DND-41 (cell line): ENCODE data around the gene SLC22A1.
"Not testable (repeated sequence)": the region's sequence is repeated elsewhere in the genome, so short reads cannot be mapped to it uniquely, and the experiment has no call there.

Experiments
- ATAC-seq: fragments of 200-7000 bp; cut with Tn5 transposase; 3 replicates; pipeline ENCODE4 v1.9.1; 2021; ENCODE audit warnings: low read depth; ENCODE audit not compliant: insufficient read depth
- DNase-seq: peaks from one replicate; pipeline ENCODE4 v3.0.0-alpha.2; 2020
- H2AFZ ChIP-seq: 2 replicates; pipeline ENCODE4 v1.6.0; 2012; ENCODE audit warnings: low read depth, low read length
- H3K27ac ChIP-seq: 2 replicates; pipeline ENCODE4 v1.5.1; 2012; ENCODE audit warnings: low read length, inconsistent platforms
- H3K27me3 ChIP-seq: fragments of 200-600 bp; sonication (generic); 2 replicates; pipeline ENCODE4 v1.6.0; 2012; ENCODE audit warnings: low read length, mild to moderate bottlenecking, inconsistent platforms; ENCODE audit not compliant: insufficient read depth, poor library complexity
- H3K36me3 ChIP-seq: 2 replicates; pipeline ENCODE4 v1.5.1; 2012; ENCODE audit warnings: low read length, inconsistent platforms; ENCODE audit not compliant: insufficient read depth
- H3K4me1 ChIP-seq: 2 replicates; pipeline ENCODE4 v1.5.1; 2012; ENCODE audit warnings: mild to moderate bottlenecking, low read length; ENCODE audit not compliant: insufficient read depth
- H3K4me2 ChIP-seq: 2 replicates; pipeline ENCODE4 v1.6.0; 2012; ENCODE audit warnings: mild to moderate bottlenecking, moderate library complexity, low read length, inconsistent platforms; ENCODE audit not compliant: insufficient read depth
- H3K4me3 ChIP-seq, 2 experiments: fragments of 200-600 bp in 1 of 2; shearing (Covaris generic) in 1 of 2; 2 replicates each; pipeline ENCODE4 v1.5.1; 2012 to 2016; ENCODE audit warnings: inconsistent platforms in 2 of 2, low read length in 2 of 2, mild to moderate bottlenecking in 2 of 2, low read depth in 1 of 2, moderate library complexity in 1 of 2
- H3K79me2 ChIP-seq: 2 replicates; pipeline ENCODE4 v1.6.0; 2012; ENCODE audit warnings: low read length, inconsistent platforms; ENCODE audit not compliant: insufficient read depth
- H3K9ac ChIP-seq: 2 replicates; pipeline ENCODE4 v1.6.0; 2012; ENCODE audit warnings: low read depth, mild to moderate bottlenecking, inconsistent platforms, low read length, moderate library complexity
- H3K9me3 ChIP-seq: 2 replicates; pipeline ENCODE4 v1.5.1; 2012; ENCODE audit warnings: low read length, moderate library complexity, mild to moderate bottlenecking, inconsistent platforms; ENCODE audit not compliant: insufficient read depth, severe bottlenecking
- H4K20me1 ChIP-seq: 2 replicates; pipeline ENCODE4 v1.6.0; 2012; ENCODE audit warnings: low read length; ENCODE audit not compliant: insufficient read depth
- CTCF ChIP-seq: IDR thresholded peaks from 2 replicates; pipeline ENCODE4 v1.5.1; 2012; ENCODE audit warnings: borderline replicate concordance, low read length, moderate library complexity, mild to moderate bottlenecking; ENCODE audit not compliant: poor library complexity, severe bottlenecking; ENCODE audit errors: extremely low read depth
- EZH2 ChIP-seq: IDR thresholded peaks from 3 replicates; pipeline ENCODE4 v1.6.1; 2012; ENCODE audit warnings: borderline replicate concordance, low read depth, mild to moderate bottlenecking, moderate library complexity, low read length, inconsistent platforms; ENCODE audit not compliant: severe bottlenecking

SLC22A1 gene

DNA sequence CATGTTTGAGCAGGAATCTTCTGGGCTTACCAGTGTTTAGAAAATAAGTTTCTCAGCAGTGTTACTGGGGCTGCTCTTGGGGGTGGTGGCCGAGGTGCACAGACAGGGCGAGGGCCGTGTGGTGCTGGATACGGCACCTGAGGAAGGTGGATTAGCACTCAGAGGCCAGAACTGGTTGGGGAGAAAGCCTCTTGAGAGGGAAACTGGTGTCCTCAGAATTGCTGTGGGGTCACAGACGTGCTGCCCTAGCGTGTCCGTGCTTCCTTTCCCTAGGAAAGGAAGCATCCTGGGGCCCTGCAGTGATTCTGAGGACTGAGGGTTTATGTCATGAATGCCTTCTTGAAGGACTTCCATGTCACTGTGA, 32.1 kb upstream of the SLC22A1 start:
- no peak overlapping the region for H3K27ac ChIP-seq
- H3K79me2 ChIP-seq: no peaks in the 10 kb centered on the region
- peaks cover 16% of the 10 kb centered on the region; the same call in 1 of the 2 replicates for H4K20me1 ChIP-seq
- no peak for ATAC-seq
- H3K4me3 ChIP-seq: no peak overlapping the region
- no peak for TF ChIP-seq CTCF
- no peak for TF ChIP-seq EZH2
- no peaks in the 10 kb centered on the region for H3K9me3 ChIP-seq
- H2AFZ ChIP-seq: no peak overlapping the region
- H3K36me3 ChIP-seq: peaks cover 99% of the 10 kb centered on the region
- no peak overlapping the region for H3K9ac ChIP-seq
- no peak overlapping the region for H3K4me2 ChIP-seq
- DNase-seq: no peak
- H3K27me3 ChIP-seq: no peaks in the 10 kb centered on the region
- no peaks in the 10 kb centered on the region for H3K4me1 ChIP-seq

GRCh38 chr6:160090442-160091239, 31.0 kb upstream of the SLC22A1 start:
- not testable (repeated sequence) for H2AFZ ChIP-seq, ATAC-seq, H3K79me2 ChIP-seq, H3K4me1 ChIP-seq, H3K9me3 ChIP-seq, H3K4me3 ChIP-seq, H3K4me2 ChIP-seq, DNase-seq, H3K9ac ChIP-seq, H3K27ac ChIP-seq, H3K27me3 ChIP-seq
- Histone ChIP-seq H4K20me1 (peaks cover 19% of the 10 kb centered on the region), H3K36me3 (peaks cover 97% of the 10 kb centered on the region)

DNA sequence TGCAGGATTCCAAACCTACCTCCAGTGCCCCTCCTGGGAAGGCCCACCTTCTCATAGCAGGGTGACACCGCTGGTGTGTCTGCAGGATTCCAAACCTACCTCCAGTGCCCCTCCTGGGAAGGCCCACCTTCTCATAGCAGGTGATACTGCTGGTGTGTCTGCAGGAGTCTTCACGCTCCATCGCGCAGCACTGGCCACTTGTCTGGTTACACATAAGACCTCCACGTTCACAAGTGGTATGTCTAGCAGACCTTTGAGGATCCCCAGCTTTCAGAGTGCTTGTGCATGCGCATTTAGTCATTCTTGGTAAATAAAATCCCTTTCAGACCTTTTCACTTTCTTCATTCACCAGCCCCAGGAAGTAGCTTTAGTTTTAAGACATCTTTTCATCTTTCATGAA, 29.4 kb upstream of the SLC22A1 start:
- H3K4me3 ChIP-seq, H3K9ac ChIP-seq, H2AFZ ChIP-seq, DNase-seq, H3K4me1 ChIP-seq, H3K27me3 ChIP-seq, ATAC-seq, H3K4me2 ChIP-seq, H3K27ac ChIP-seq, H3K9me3 ChIP-seq, H3K79me2 ChIP-seq: not testable (repeated sequence)
- H4K20me1 ChIP-seq: peaks cover 19% of the 10 kb centered on the region; the same call in 1 of the 2 replicates
- peaks cover 97% of the 10 kb centered on the region for H3K36me3 ChIP-seq

DNA sequence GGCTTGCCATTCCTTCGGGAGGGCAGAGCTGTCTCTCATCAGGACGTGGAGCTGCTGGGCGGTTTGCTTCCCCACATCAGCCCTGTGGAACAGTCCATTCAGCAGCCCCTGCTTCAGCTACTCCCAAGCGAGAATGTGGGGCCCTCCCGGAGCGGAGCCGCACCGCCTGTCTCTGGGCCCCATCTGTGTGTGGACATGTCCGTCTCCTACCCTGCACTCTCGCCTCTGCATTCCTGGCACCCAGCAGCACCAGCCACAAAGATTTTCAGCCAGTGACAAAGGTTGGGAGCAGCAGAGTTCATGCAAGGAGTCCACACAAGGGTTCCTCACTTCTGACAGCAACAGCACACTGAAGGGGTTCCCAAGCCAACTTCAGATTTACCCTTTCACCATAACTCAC, 29.0 kb upstream of the SLC22A1 start:
- H3K27ac ChIP-seq: no peak overlapping the region
- ATAC-seq: no peak
- no peaks in the 10 kb centered on the region for H3K4me1 ChIP-seq
- no peak for DNase-seq
- peaks cover 6% of the 10 kb centered on the region; the same call in 1 of the 2 replicates for H3K79me2 ChIP-seq
- no peaks in the 10 kb centered on the region for H3K9me3 ChIP-seq
- H3K27me3 ChIP-seq: no peaks in the 10 kb centered on the region
- no peak overlapping the region for H3K9ac ChIP-seq
- H3K4me2 ChIP-seq: no peak overlapping the region
- H3K36me3 ChIP-seq: peaks cover 98% of the 10 kb centered on the region
- H3K4me3 ChIP-seq: no peak overlapping the region
- H2AFZ ChIP-seq: no peak overlapping the region
- H4K20me1 ChIP-seq: peaks cover 15% of the 10 kb centered on the region; the same call in 1 of the 2 replicates
- no peak for TF ChIP-seq CTCF
- no peak for TF ChIP-seq EZH2
